Omental fat pad (tissue), 4 donors: ENCODE data around the gene APBB2. TPM values are rescaled to one million over a fixed set of nuclear protein-coding genes. Genes with fewer than 3 reads are reported as not detected.

ENCODE experiments used
- ATAC-seq: fragments of 150-250 bp; one replicate; pipeline ENCODE4 v1.9.1; 2016; ENCODE audit warnings: mild to moderate bottlenecking, moderate library complexity; ENCODE audit not compliant: low FRiP score
- DNase-seq: peaks from one replicate; pipeline ENCODE4 v3.0.0-alpha.2; 2019; ENCODE audit warnings: low spot score
- CTCF ChIP-seq, 3 donors: fragments of 450-650 bp; IDR thresholded peaks; one replicate each; pipeline ENCODE4 v1.5.1; 2016 to 2017; ENCODE audit warnings: antibody characterized with exemption in 3 of 3, mild to moderate bottlenecking in 3 of 3, moderate library complexity in 2 of 3
- total RNA-seq, 4 donors: library from RNA; depleted of rRNA; stranded (reverse); fragments of >200 nt; gene quantifications; one replicate each; pipeline ENCODE4 v1.1.0, GENCODE V29; 2016

APBB2 gene
- total RNA-seq, 4 donors from 2014 or later = 76.6 to 138 (median 113) TPM

GRCh38 chr4:40939856-40940255, 274.5 kb downstream of the APBB2 start:
- ATAC-seq = no peak
- no peak for TF ChIP-seq CTCF (IDR thresholded peaks at IDR 0.05)
- no peak for DNase-seq

GRCh38 chr4:40938337-40938736, 276.0 kb downstream of the APBB2 start:
- DNase-seq = no peak
- TF ChIP-seq CTCF (IDR thresholded peaks at IDR 0.05) = no peak
- ATAC-seq = no peak

GRCh38 chr4:40937140-40937725, 277.1 kb downstream of the APBB2 start:
- ATAC-seq = no peak
- no peak for DNase-seq
- no peak for TF ChIP-seq CTCF (IDR thresholded peaks at IDR 0.05)

GRCh38 chr4:40934676-40935075, 279.7 kb downstream of the APBB2 start:
- TF ChIP-seq CTCF (IDR thresholded peaks at IDR 0.05) = no peak
- no peak for ATAC-seq
- no peak for DNase-seq

- DNase-seq (no peak), ATAC-seq (no peak)
- TF ChIP-seq CTCF (IDR thresholded peaks at IDR 0.05) = no peak
These were observed 280.9 kb downstream of the APBB2 start for GRCh38 chr4:40933272-40934053.

- no peak for TF ChIP-seq CTCF (IDR thresholded peaks at IDR 0.05)
- ATAC-seq = no peak
- DNase-seq = no peak
These were observed 282.5 kb downstream of the APBB2 start for GRCh38 chr4:40931841-40932240.

GRCh38 chr4:40931238-40931637, 283.1 kb downstream of the APBB2 start:
- no peak for ATAC-seq
- DNase-seq = no peak
- TF ChIP-seq CTCF (IDR thresholded peaks at IDR 0.05) = no peak
